Cardiac atrium fibroblast (primary cell): ENCODE results near the gene EIF4H. TPM values are rescaled to one million over a fixed set of nuclear protein-coding genes. Genes with fewer than 3 reads are reported as not detected.

Experiments used
- total RNA-seq: library from RNA; depleted of rRNA; stranded (reverse); fragments of >200 nt; gene quantifications from 2 replicates; pipeline ENCODE4 v1.2.3, GENCODE V29; 2015

The EIF4H gene
- total RNA-seq: 257 and 305 TPM in 2 replicates

GRCh38 chr7:74173866-74174605 lies at the start of gene EIF4H:
Gene EIF4H (plus strand): TSS chr7:74174356. CDS start chr7:74174384, 28 bp downstream.

Other genes starting within 250 kb of the EIF4H start
- 22.7 and 36.3 TPM in 2 replicates for gene ELN, start 146.2 kb upstream of the EIF4H start, total RNA-seq
- gene LIMK1, start 90.6 kb upstream of the EIF4H start, total RNA-seq: 19.4 and 23.3 TPM in 2 replicates
- gene LAT2, start 35.6 kb downstream of the EIF4H start, total RNA-seq: 3.7 TPM in 1 of 2 replicates, not detected in the other
- gene RFC2, start 80.0 kb downstream of the EIF4H start, total RNA-seq: 9.9 and 15.6 TPM in 2 replicates
- 28.9 and 37.7 TPM in 2 replicates for gene CLIP2, start 115.1 kb downstream of the EIF4H start, total RNA-seq